DND-41 (cell line): ENCODE measurements around the gene ANGPTL4.

Experiments
- ATAC-seq: fragments of 200-7000 bp; cut with Tn5 transposase; 3 replicates; pipeline ENCODE4 v1.9.1; 2021; ENCODE audit warnings: low read depth; ENCODE audit not compliant: insufficient read depth
- DNase-seq: peaks from one replicate; pipeline ENCODE4 v3.0.0-alpha.2; 2020
- H2AFZ ChIP-seq: 2 replicates; pipeline ENCODE4 v1.6.0; 2012; ENCODE audit warnings: low read depth, low read length
- H3K27ac ChIP-seq: 2 replicates; pipeline ENCODE4 v1.5.1; 2012; ENCODE audit warnings: low read length, inconsistent platforms
- H3K27me3 ChIP-seq: fragments of 200-600 bp; sonication (generic); 2 replicates; pipeline ENCODE4 v1.6.0; 2012; ENCODE audit warnings: low read length, mild to moderate bottlenecking, inconsistent platforms; ENCODE audit not compliant: insufficient read depth, poor library complexity
- H3K36me3 ChIP-seq: 2 replicates; pipeline ENCODE4 v1.5.1; 2012; ENCODE audit warnings: low read length, inconsistent platforms; ENCODE audit not compliant: insufficient read depth
- H3K4me1 ChIP-seq: 2 replicates; pipeline ENCODE4 v1.5.1; 2012; ENCODE audit warnings: mild to moderate bottlenecking, low read length; ENCODE audit not compliant: insufficient read depth
- H3K4me2 ChIP-seq: 2 replicates; pipeline ENCODE4 v1.6.0; 2012; ENCODE audit warnings: mild to moderate bottlenecking, moderate library complexity, low read length, inconsistent platforms; ENCODE audit not compliant: insufficient read depth
- H3K4me3 ChIP-seq, 2 experiments: fragments of 200-600 bp in 1 of 2; shearing (Covaris generic) in 1 of 2; 2 replicates each; pipeline ENCODE4 v1.5.1; 2012 to 2016; ENCODE audit warnings: inconsistent platforms in 2 of 2, low read length in 2 of 2, mild to moderate bottlenecking in 2 of 2, low read depth in 1 of 2, moderate library complexity in 1 of 2
- H3K79me2 ChIP-seq: 2 replicates; pipeline ENCODE4 v1.6.0; 2012; ENCODE audit warnings: low read length, inconsistent platforms; ENCODE audit not compliant: insufficient read depth
- H3K9ac ChIP-seq: 2 replicates; pipeline ENCODE4 v1.6.0; 2012; ENCODE audit warnings: low read depth, mild to moderate bottlenecking, inconsistent platforms, low read length, moderate library complexity
- H3K9me3 ChIP-seq: 2 replicates; pipeline ENCODE4 v1.5.1; 2012; ENCODE audit warnings: low read length, moderate library complexity, mild to moderate bottlenecking, inconsistent platforms; ENCODE audit not compliant: insufficient read depth, severe bottlenecking
- H4K20me1 ChIP-seq: 2 replicates; pipeline ENCODE4 v1.6.0; 2012; ENCODE audit warnings: low read length; ENCODE audit not compliant: insufficient read depth
- CTCF ChIP-seq: IDR thresholded peaks from 2 replicates; pipeline ENCODE4 v1.5.1; 2012; ENCODE audit warnings: borderline replicate concordance, low read length, moderate library complexity, mild to moderate bottlenecking; ENCODE audit not compliant: poor library complexity, severe bottlenecking; ENCODE audit errors: extremely low read depth
- EZH2 ChIP-seq: IDR thresholded peaks from 3 replicates; pipeline ENCODE4 v1.6.1; 2012; ENCODE audit warnings: borderline replicate concordance, low read depth, mild to moderate bottlenecking, moderate library complexity, low read length, inconsistent platforms; ENCODE audit not compliant: severe bottlenecking

Gene ANGPTL4

GRCh38 chr19:8392017-8392591 lies 28.1 kb downstream of the ANGPTL4 start:
- Histone ChIP-seq H4K20me1 (peaks cover 58% of the 10 kb centered on the region), H3K9me3 (no peaks in the 10 kb centered on the region), H3K27me3 (no peaks in the 10 kb centered on the region), H2AFZ (no peak overlapping the region), H3K4me3 (0 out of 4 replicates have a peak overlapping the region, but pooled peaks of 1 of the 2 experiments have one; percentile 19), H3K4me1 (peaks cover 32% of the 10 kb centered on the region), H3K9ac (0 out of 2 replicates have a peak overlapping the region, but pooled peaks have one; percentile 17), H3K36me3 (peaks cover 7% of the 10 kb centered on the region), H3K4me2 (peak overlapping the region; percentile 65; the same call in 1 of the 2 replicates), H3K79me2 (peaks cover 74% of the 10 kb centered on the region), H3K27ac (no peak overlapping the region)
- TF ChIP-seq CTCF (no peak), EZH2 (no peak)
- ATAC-seq (no peak), DNase-seq (no peak)

GRCh38 chr19:8393192-8393870 lies 29.4 kb downstream of the ANGPTL4 start:
- H3K9ac ChIP-seq = no peak overlapping the region
- TF ChIP-seq EZH2 (no peak), CTCF (no peak)
- no peak for ATAC-seq

GRCh38 chr19:8393871-8394250 lies 29.9 kb downstream of the ANGPTL4 start:
- peaks cover 14% of the 10 kb centered on the region for H3K36me3 ChIP-seq
- no peak overlapping the region for H3K4me2 ChIP-seq
- no peaks in the 10 kb centered on the region for H3K9me3 ChIP-seq
- H4K20me1 ChIP-seq = peaks cover 74% of the 10 kb centered on the region
- no peak overlapping the region for H3K4me3 ChIP-seq
- no peak overlapping the region for H2AFZ ChIP-seq
- H3K9ac ChIP-seq = no peak overlapping the region
- no peak overlapping the region for H3K27ac ChIP-seq
- H3K4me1 ChIP-seq = peaks cover 26% of the 10 kb centered on the region
- no peak for TF ChIP-seq CTCF
- TF ChIP-seq EZH2 = no peak
- no peak for DNase-seq
- H3K27me3 ChIP-seq = no peaks in the 10 kb centered on the region
- peaks cover 90% of the 10 kb centered on the region for H3K79me2 ChIP-seq
- no peak for ATAC-seq

More at GRCh38 chr19:8393192-8393870, 29.4 kb downstream of the ANGPTL4 start:
- Histone ChIP-seq H3K4me3 (no peak overlapping the region), H3K9me3 (no peaks in the 10 kb centered on the region), H3K4me1 (peaks cover 30% of the 10 kb centered on the region), H3K36me3 (peaks cover 10% of the 10 kb centered on the region), H3K4me2 (no peak overlapping the region), H4K20me1 (peaks cover 70% of the 10 kb centered on the region), H2AFZ (no peak overlapping the region), H3K79me2 (peaks cover 86% of the 10 kb centered on the region), H3K27me3 (no peaks in the 10 kb centered on the region), H3K27ac (no peak overlapping the region)
- DNase-seq = no peak
